ENCODE measurements around the gene NID1.
"Not testable (repeated sequence)": the region's sequence is repeated elsewhere in the genome, so short reads cannot be mapped to it uniquely, and the experiment has no call there.

DNA sequence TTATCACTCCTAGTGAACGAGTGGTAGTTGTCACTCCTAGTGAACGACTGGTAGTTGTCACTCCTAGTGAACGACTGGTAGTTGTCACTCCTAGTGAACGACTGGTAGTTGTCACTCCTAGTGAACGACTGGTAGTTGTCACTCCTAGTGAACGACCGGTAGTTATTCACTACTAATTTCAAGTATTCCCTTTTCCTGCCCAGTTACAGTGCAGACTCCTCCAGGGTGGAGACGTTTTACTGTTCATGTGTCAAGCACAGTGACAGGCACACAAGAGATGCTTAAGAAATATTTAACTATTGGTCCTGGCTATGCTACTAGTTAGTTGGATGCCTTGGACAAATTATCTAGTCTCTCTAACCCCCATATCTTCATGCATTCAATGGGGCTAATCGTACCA, 61.8 kb downstream of the NID1 start:
- TF ChIP-seq, protein P1, sequence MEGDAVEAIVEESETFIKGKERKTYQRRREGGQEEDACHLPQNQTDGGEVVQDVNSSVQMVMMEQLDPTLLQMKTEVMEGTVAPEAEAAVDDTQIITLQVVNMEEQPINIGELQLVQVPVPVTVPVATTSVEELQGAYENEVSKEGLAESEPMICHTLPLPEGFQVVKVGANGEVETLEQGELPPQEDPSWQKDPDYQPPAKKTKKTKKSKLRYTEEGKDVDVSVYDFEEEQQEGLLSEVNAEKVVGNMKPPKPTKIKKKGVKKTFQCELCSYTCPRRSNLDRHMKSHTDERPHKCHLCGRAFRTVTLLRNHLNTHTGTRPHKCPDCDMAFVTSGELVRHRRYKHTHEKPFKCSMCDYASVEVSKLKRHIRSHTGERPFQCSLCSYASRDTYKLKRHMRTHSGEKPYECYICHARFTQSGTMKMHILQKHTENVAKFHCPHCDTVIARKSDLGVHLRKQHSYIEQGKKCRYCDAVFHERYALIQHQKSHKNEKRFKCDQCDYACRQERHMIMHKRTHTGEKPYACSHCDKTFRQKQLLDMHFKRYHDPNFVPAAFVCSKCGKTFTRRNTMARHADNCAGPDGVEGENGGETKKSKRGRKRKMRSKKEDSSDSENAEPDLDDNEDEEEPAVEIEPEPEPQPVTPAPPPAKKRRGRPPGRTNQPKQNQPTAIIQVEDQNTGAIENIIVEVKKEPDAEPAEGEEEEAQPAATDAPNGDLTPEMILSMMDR (IDR thresholded peaks at IDR 0.05) = not testable (repeated sequence)
- TF ChIP-seq POLR2A, POLR2AphosphoS5 (IDR thresholded peaks at IDR 0.05): not testable (repeated sequence)

All from upper lobe of left lung (tissue), 4 donors.